HCT116 (cell line): Measurements from ENCODE around the gene SLC13A3. TPM values are rescaled to one million over a fixed set of nuclear protein-coding genes. Genes with fewer than 3 reads are reported as not detected.

Source experiments
- ATAC-seq: fragments of 200-7000 bp; cut with Tn5 transposase; 2 replicates; pipeline ENCODE4 v1.9.1; 2020; ENCODE audit warnings: mild to moderate bottlenecking, moderate library complexity
- BruUV-seq: library from RNA; stranded (reverse); fragments of 400-500 nt; replicated peaks from 2 replicates; lab custom pipeline; 2021; lab: Mats Ljungman, UMichigan
- CTCF ChIA-PET: fragments of 300-600 bp; sonication (Branson Sonifier 250); formaldehyde crosslinking; loops from one replicate; lab custom pipeline; 2021; ENCODE audit warnings: antibody characterized with exemption; lab: Charles Lee
- POLR2A ChIA-PET: fragments of 300-600, 350-600 bp; sonication (Branson Sonifier 250); formaldehyde crosslinking; loops from one replicate; lab custom pipeline; 2021; ENCODE audit warnings: antibody characterized with exemption; lab: Charles Lee
- RAD21 ChIA-PET, 2 experiments: fragments of 300-600 bp; sonication (Branson Sonifier 250); formaldehyde crosslinking; loops; one replicate each; lab custom pipeline; 2023; ENCODE audit warnings: low total read pairs in 2 of 2; ENCODE audit not compliant: uncharacterized antibody in 2 of 2, unreplicated experiment in 2 of 2, low non-redundant PET in 1 of 2; lab: Charles Lee
- DNase-seq: peaks from one replicate; pipeline ENCODE4 v3.0.0-alpha.2; 2010; ENCODE audit warnings: low read depth, low spot score
- H2AFZ ChIP-seq: fragments of 200-600 bp; shearing (Covaris generic), sonication (generic); 2 replicates; pipeline ENCODE4 v1.6.1; 2017; ENCODE audit warnings: low read depth, mixed run types, mixed read lengths, antibody characterized with exemption, low read length; ENCODE audit not compliant: poor library complexity, severe bottlenecking
- H3K27ac ChIP-seq: 2 replicates; pipeline ENCODE4 v1.5.1; 2012; ENCODE audit warnings: low read depth, low read length
- H3K27me3 ChIP-seq: fragments of 200-600 bp; sonication (generic); 2 replicates; pipeline ENCODE4 v1.6.1; 2016; ENCODE audit warnings: mixed run types, low read length, mixed read lengths; ENCODE audit not compliant: insufficient read depth
- H3K36me3 ChIP-seq, 2 experiments: fragments of 200-500 bp in 1 of 2; fragments of 200-600 bp in 1 of 2; sonication (Bioruptor generic) in 1 of 2; sonication (generic) in 1 of 2; 2 replicates each; pipeline versions ENCODE4 v1.5.1 to v1.6.1; 2014 to 2016; ENCODE audit warnings: low read length in 2 of 2, inconsistent platforms in 1 of 2, mixed read lengths in 1 of 2, mixed run types in 1 of 2; ENCODE audit not compliant: insufficient read depth in 2 of 2, control insufficient read depth in 1 of 2
- H3K4me1 ChIP-seq, 2 experiments: fragments of 200-600 bp in 1 of 2; sonication (generic) in 1 of 2; 2 replicates each; pipeline versions ENCODE4 v1.5.1 to v1.6.1; 2012 to 2017; ENCODE audit warnings: low read length in 2 of 2, inconsistent platforms in 1 of 2, mild to moderate bottlenecking in 1 of 2, mixed read lengths in 1 of 2, mixed run types in 1 of 2, moderate library complexity in 1 of 2; ENCODE audit not compliant: insufficient read depth in 2 of 2, control insufficient read depth in 1 of 2
- H3K4me2 ChIP-seq: fragments of 200-600 bp; sonication (generic); 2 replicates; pipeline ENCODE4 v1.6.1; 2017; ENCODE audit warnings: mixed run types, low read length, mixed read lengths
- H3K4me3 ChIP-seq, 2 experiments: fragments of 200-600 bp in 1 of 2; sonication (generic) in 1 of 2; replicated peaks in 1 of 2; 2 replicates each; pipeline ENCODE4 v1.5.1; 2011 to 2016; ENCODE audit warnings: low read length in 2 of 2, control low read depth in 1 of 2, low read depth in 1 of 2, mild to moderate bottlenecking in 1 of 2, mixed read lengths in 1 of 2, mixed run types in 1 of 2
- H3K79me2 ChIP-seq: fragments of 200-600 bp; sonication (generic); 2 replicates; pipeline ENCODE4 v1.6.1; 2017; ENCODE audit warnings: mild to moderate bottlenecking, mixed run types, low read length, moderate library complexity, mixed read lengths; ENCODE audit not compliant: insufficient read depth
- H3K9ac ChIP-seq: fragments of 200-600 bp; sonication (generic); 2 replicates; pipeline ENCODE4 v1.6.1; 2016; ENCODE audit warnings: low read length, mixed read lengths
- H3K9me2 ChIP-seq: fragments of 200-600 bp; sonication (generic), shearing (Covaris generic); 2 replicates; pipeline ENCODE4 v1.6.1; 2017; ENCODE audit warnings: mixed run types, mild to moderate bottlenecking, moderate library complexity; ENCODE audit not compliant: insufficient read depth
- H3K9me3 ChIP-seq, 2 experiments: fragments of 200-500 bp in 1 of 2; fragments of 200-600 bp in 1 of 2; sonication (Bioruptor generic) in 1 of 2; sonication (generic) in 1 of 2; 2 replicates each; pipeline ENCODE4 v1.6.1; 2014 to 2017; ENCODE audit warnings: low read length in 2 of 2, mixed read lengths in 2 of 2, inconsistent platforms in 1 of 2, low read depth in 1 of 2, mild to moderate bottlenecking in 1 of 2, mixed run types in 1 of 2, moderate library complexity in 1 of 2; ENCODE audit not compliant: control insufficient read depth in 1 of 2, insufficient read depth in 1 of 2
- H4K20me1 ChIP-seq: fragments of 200-600 bp; sonication (generic), shearing (Covaris generic); 2 replicates; pipeline ENCODE4 v1.6.1; 2017; ENCODE audit warnings: mixed run types, mild to moderate bottlenecking, moderate library complexity; ENCODE audit not compliant: insufficient read depth
- CEBPB ChIP-seq: IDR thresholded peaks from 2 replicates; pipeline ENCODE4 v1.6.1; 2012; ENCODE audit warnings: low read depth
- EZH2 ChIP-seq: fragments of 200-600 bp; sonication (generic); IDR thresholded peaks from 2 replicates; pipeline ENCODE4 v1.6.1; 2017; ENCODE audit warnings: antibody characterized with exemption, mixed run types
- FOSL1 ChIP-seq: IDR thresholded peaks from 2 replicates; pipeline ENCODE4 v1.6.1; 2012; ENCODE audit warnings: low read depth
- JUND ChIP-seq: IDR thresholded peaks from 2 replicates; pipeline ENCODE4 v1.6.1; 2012
- MAX ChIP-seq: IDR thresholded peaks from 2 replicates; pipeline ENCODE4 v1.6.1; 2012
- REST ChIP-seq: IDR thresholded peaks from 2 replicates; pipeline ENCODE4 v1.6.1; 2012; ENCODE audit warnings: low read depth
- SRF ChIP-seq: IDR thresholded peaks from 2 replicates; pipeline ENCODE4 v1.6.1; 2012; ENCODE audit warnings: low read depth
- ZBTB33 ChIP-seq: IDR thresholded peaks from 2 replicates; pipeline ENCODE4 v1.6.1; 2011; ENCODE audit warnings: mild to moderate bottlenecking, low read length, moderate library complexity; ENCODE audit not compliant: insufficient replicate concordance; ENCODE audit errors: extremely low read depth
- ZFX ChIP-seq: fragments of 450-650 bp; IDR thresholded peaks from 2 replicates; pipeline ENCODE4 v1.6.1; 2017
- intact Hi-C: fragments of 100-400 bp; cut with micrococcal nuclease; formaldehyde crosslinking; loops from 2 replicates; pipeline ENCODE4 v1.10.0; 2022
- total RNA-seq: library from RNA; stranded (reverse); gene quantifications from one replicate; pipeline ENCODE4 v1.2.1, GENCODE V29; 2021; ENCODE audit not compliant: unreplicated experiment
- TF ChIP-seq, protein P1 (sequence below), 3 experiments: fragments of 200-600 bp in 1 of 3; sonication (generic) in 1 of 3; IDR thresholded peaks in 2 of 3; conservative IDR thresholded peaks in 1 of 3; 2 replicates each; pipeline ENCODE4 v1.5.1; 2012 to 2017; ENCODE audit warnings: low read depth in 2 of 3, low read length in 2 of 3, antibody characterized with exemption in 1 of 3, borderline replicate concordance in 1 of 3, control low read depth in 1 of 3, mild to moderate bottlenecking in 1 of 3, mixed read lengths in 1 of 3, mixed run types in 1 of 3, moderate library complexity in 1 of 3; ENCODE audit not compliant: insufficient read depth in 1 of 3

Gene SLC13A3
- total RNA-seq, 1 experiment from 2014 or later, result not detected

- POLR2A ChIA-PET, result no interaction called here
- no peaks in the 10 kb centered on the region for H3K9me2 ChIP-seq
- H3K4me2 ChIP-seq, result no peak overlapping the region
- BruUV-seq, result no TSS peak
- H3K4me3 ChIP-seq, result no peak overlapping the region
- no peaks in the 10 kb centered on the region for H3K79me2 ChIP-seq
- H2AFZ ChIP-seq, result no peak overlapping the region
- ATAC-seq, result no peak
- no peak overlapping the region for H3K27ac ChIP-seq
- H3K36me3 ChIP-seq, result no peaks in the 10 kb centered on the region
- H3K9me3 ChIP-seq, result no peaks in the 10 kb centered on the region
- RAD21 ChIA-PET, result no interaction called here
- TF ChIP-seq ZFX (no peak), SRF (no peak), FOSL1 (no peak), CEBPB (no peak), JUND (no peak)
- TF ChIP-seq, protein P1, sequence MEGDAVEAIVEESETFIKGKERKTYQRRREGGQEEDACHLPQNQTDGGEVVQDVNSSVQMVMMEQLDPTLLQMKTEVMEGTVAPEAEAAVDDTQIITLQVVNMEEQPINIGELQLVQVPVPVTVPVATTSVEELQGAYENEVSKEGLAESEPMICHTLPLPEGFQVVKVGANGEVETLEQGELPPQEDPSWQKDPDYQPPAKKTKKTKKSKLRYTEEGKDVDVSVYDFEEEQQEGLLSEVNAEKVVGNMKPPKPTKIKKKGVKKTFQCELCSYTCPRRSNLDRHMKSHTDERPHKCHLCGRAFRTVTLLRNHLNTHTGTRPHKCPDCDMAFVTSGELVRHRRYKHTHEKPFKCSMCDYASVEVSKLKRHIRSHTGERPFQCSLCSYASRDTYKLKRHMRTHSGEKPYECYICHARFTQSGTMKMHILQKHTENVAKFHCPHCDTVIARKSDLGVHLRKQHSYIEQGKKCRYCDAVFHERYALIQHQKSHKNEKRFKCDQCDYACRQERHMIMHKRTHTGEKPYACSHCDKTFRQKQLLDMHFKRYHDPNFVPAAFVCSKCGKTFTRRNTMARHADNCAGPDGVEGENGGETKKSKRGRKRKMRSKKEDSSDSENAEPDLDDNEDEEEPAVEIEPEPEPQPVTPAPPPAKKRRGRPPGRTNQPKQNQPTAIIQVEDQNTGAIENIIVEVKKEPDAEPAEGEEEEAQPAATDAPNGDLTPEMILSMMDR (IDR thresholded peaks at IDR 0.05 in 2 of 3, conservative IDR thresholded peaks at IDR 0.05 in 1 of 3; ENCODE audit: borderline replicate concordance in 1 of 3, insufficient read depth in 1 of 3, low read depth in 2 of 3, low read length in 2 of 3), result no peak
- H4K20me1 ChIP-seq, result no peaks in the 10 kb centered on the region
- CTCF ChIA-PET, result no interaction called here
- H3K9ac ChIP-seq, result no peak overlapping the region
- H3K4me1 ChIP-seq, result no peaks in the 10 kb centered on the region
- intact Hi-C loops, result no loop called here
- H3K27me3 ChIP-seq, result peaks cover 40% of the 10 kb centered on the region
- DNase-seq, result no peak
These were observed 626 bp downstream of the SLC13A3 start for GRCh38 chr20:46650575-46651090.

- Histone ChIP-seq H3K9me2 (no peaks in the 10 kb centered on the region), H3K36me3 (no peaks in the 10 kb centered on the region), H3K9me3 (no peaks in the 10 kb centered on the region), H4K20me1 (no peaks in the 10 kb centered on the region), H2AFZ (no peak overlapping the region), H3K9ac (no peak overlapping the region), H3K4me3 (no peak overlapping the region), H3K79me2 (no peaks in the 10 kb centered on the region), H3K4me1 (no peaks in the 10 kb centered on the region), H3K27ac (no peak overlapping the region), H3K27me3 (peaks cover 45% of the 10 kb centered on the region), H3K4me2 (no peak overlapping the region)
- BruUV-seq, result no TSS peak
- ChIA-PET CTCF (interaction anchor here (1.0 kb wide), 1 partner anchor 19 kb away, joined by 3 read pairs; no protein-coding TSS in a partner anchor), RAD21 (no interaction called here), POLR2A (no interaction called here)
- ATAC-seq (no peak), DNase-seq (no peak)
- intact Hi-C loops, result no loop called here
- TF ChIP-seq ZBTB33, result no peak
- TF ChIP-seq REST, result no peak
- TF ChIP-seq ZFX, result no peak
- no peak for TF ChIP-seq CEBPB
- TF ChIP-seq MAX, result no peak
- no peak for TF ChIP-seq EZH2
These were observed 1.2 kb downstream of the SLC13A3 start for GRCh38 chr20:46649965-46650542.
